Smooth muscle cell (in vitro differentiated cells): ENCODE results near the gene NOVA2. TPM values are rescaled to one million over a fixed set of nuclear protein-coding genes. Genes with fewer than 3 reads are reported as not detected.
A peak's percentile ranks its signal among the peaks of the same experiment; 100 is the strongest.

Experiments used
- DNase-seq: peaks from one replicate; lab custom pipeline; 2025; ENCODE audit not compliant: unreplicated experiment; lab: John Stamatoyannopoulos, UW
- H2AFZ ChIP-seq: fragments of 200-600 bp; sonication (generic); 2 replicates; pipeline ENCODE4 v1.6.0; 2016; ENCODE audit warnings: antibody characterized with exemption, low read depth, mild to moderate bottlenecking
- H3F3A ChIP-seq: fragments of 200-600 bp; sonication (generic); 2 replicates; pipeline ENCODE4 v1.6.0; 2017; ENCODE audit warnings: antibody characterized with exemption, low read depth
- H3K27ac ChIP-seq: fragments of 200-600 bp; sonication (generic); 2 replicates; pipeline ENCODE4 v1.5.1; 2016; ENCODE audit warnings: low read depth, mild to moderate bottlenecking
- H3K27me3 ChIP-seq: fragments of 200-600 bp; sonication (generic); 2 replicates; pipeline ENCODE4 v1.6.1; 2016; ENCODE audit warnings: low read depth, mild to moderate bottlenecking
- H3K36me3 ChIP-seq: fragments of 200-600 bp; sonication (generic); 2 replicates; pipeline ENCODE4 v1.5.1; 2016; ENCODE audit warnings: low read depth
- H3K4me1 ChIP-seq: fragments of 200-600 bp; sonication (generic); 2 replicates; pipeline ENCODE4 v1.5.1; 2016; ENCODE audit warnings: low read depth
- H3K4me2 ChIP-seq: fragments of 200-600 bp; sonication (generic); 2 replicates; pipeline ENCODE4 v1.6.0; 2016; ENCODE audit warnings: mild to moderate bottlenecking
- H3K4me3 ChIP-seq: fragments of 200-600 bp; sonication (generic); 2 replicates; pipeline ENCODE4 v1.5.1; 2016; ENCODE audit warnings: mild to moderate bottlenecking
- H3K79me2 ChIP-seq: fragments of 200-600 bp; sonication (generic); 2 replicates; pipeline ENCODE4 v1.6.0; 2016; ENCODE audit warnings: low read depth, mild to moderate bottlenecking
- H3K9ac ChIP-seq: fragments of 200-600 bp; sonication (generic); 2 replicates; pipeline ENCODE4 v1.6.0; 2016; ENCODE audit warnings: low read depth
- H3K9me3 ChIP-seq: fragments of 200-600 bp; sonication (generic); replicated peaks from 2 replicates; pipeline ENCODE4 v1.5.1; 2016; ENCODE audit warnings: low read depth
- H4K20me1 ChIP-seq: fragments of 200-600 bp; sonication (generic); 2 replicates; pipeline ENCODE4 v1.6.0; 2016; ENCODE audit warnings: low read depth
- WGBS: methylation state at CpG from one replicate; pipeline ENCODE4 v1.1.7; 2016; ENCODE audit warnings: low lambda C conversion rate; 5-methylcytosine and 5-hydroxymethylcytosine counted together
- polyA plus RNA-seq: library from polyadenylated mRNA; unstranded; fragments of >200 nt; fragmentation: Nextera tagmentation; extraction: Ambion mirVana; gene quantifications from 2 replicates; pipeline ENCODE4 v1.2.1, GENCODE V29; 2016
- total RNA-seq: library from RNA; depleted of rRNA; stranded (reverse); fragments of >200 nt; gene quantifications from 2 replicates; pipeline ENCODE4 v1.2.3, GENCODE V29; 2014
- TF ChIP-seq, protein P1 (sequence below): fragments of 200-600 bp; sonication (generic); IDR thresholded peaks from 2 replicates; pipeline ENCODE4 v1.5.1; 2017; ENCODE audit warnings: borderline replicate concordance, mild to moderate bottlenecking, antibody characterized with exemption; ENCODE audit not compliant: insufficient read depth, poor library complexity, severe bottlenecking

Gene NOVA2
- total and polyA plus RNA-seq, 2 experiments from 2014 or later = 0.04 to 0.24 TPM

DNA sequence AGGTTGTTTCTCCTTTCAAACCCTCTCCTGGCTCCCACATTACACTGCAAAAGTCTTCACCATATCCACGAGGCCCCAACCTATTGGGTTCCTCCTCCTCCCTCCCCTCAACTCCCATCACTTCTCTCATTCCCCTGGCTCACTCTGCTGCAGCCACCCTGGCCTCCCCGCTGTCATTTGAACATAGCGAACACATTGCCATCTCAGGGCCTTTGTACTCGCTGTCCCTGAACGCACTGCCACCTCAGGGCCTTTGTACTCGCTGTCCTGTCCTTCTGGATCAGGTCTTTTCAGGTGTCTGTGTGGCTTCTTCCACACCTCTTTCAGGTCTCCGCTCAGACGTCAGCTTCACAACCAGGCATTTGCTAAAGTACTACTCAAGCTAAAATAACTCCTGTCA, 23.3 kb upstream of the NOVA2 start:
- H3K27me3 ChIP-seq = peaks cover 10% of the 10 kb centered on the region
- H3K4me3 ChIP-seq = no peak overlapping the region
- TF ChIP-seq, protein P1, sequence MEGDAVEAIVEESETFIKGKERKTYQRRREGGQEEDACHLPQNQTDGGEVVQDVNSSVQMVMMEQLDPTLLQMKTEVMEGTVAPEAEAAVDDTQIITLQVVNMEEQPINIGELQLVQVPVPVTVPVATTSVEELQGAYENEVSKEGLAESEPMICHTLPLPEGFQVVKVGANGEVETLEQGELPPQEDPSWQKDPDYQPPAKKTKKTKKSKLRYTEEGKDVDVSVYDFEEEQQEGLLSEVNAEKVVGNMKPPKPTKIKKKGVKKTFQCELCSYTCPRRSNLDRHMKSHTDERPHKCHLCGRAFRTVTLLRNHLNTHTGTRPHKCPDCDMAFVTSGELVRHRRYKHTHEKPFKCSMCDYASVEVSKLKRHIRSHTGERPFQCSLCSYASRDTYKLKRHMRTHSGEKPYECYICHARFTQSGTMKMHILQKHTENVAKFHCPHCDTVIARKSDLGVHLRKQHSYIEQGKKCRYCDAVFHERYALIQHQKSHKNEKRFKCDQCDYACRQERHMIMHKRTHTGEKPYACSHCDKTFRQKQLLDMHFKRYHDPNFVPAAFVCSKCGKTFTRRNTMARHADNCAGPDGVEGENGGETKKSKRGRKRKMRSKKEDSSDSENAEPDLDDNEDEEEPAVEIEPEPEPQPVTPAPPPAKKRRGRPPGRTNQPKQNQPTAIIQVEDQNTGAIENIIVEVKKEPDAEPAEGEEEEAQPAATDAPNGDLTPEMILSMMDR = no peak
- H3K27ac ChIP-seq = no peak overlapping the region
- H3K4me1 ChIP-seq = peaks cover 4% of the 10 kb centered on the region
- WGBS = 82% methylated on average over 8 of the region's 8 CpGs
- H3K4me2 ChIP-seq = no peak overlapping the region
- no peaks in the 10 kb centered on the region for H3K9me3 ChIP-seq
- H2AFZ ChIP-seq = no peak overlapping the region
- no peaks in the 10 kb centered on the region for H4K20me1 ChIP-seq
- H3K36me3 ChIP-seq = no peaks in the 10 kb centered on the region
- no peak for DNase-seq
- no peak overlapping the region for H3K9ac ChIP-seq
- no peaks in the 10 kb centered on the region for H3F3A ChIP-seq
- no peaks in the 10 kb centered on the region for H3K79me2 ChIP-seq

DNA sequence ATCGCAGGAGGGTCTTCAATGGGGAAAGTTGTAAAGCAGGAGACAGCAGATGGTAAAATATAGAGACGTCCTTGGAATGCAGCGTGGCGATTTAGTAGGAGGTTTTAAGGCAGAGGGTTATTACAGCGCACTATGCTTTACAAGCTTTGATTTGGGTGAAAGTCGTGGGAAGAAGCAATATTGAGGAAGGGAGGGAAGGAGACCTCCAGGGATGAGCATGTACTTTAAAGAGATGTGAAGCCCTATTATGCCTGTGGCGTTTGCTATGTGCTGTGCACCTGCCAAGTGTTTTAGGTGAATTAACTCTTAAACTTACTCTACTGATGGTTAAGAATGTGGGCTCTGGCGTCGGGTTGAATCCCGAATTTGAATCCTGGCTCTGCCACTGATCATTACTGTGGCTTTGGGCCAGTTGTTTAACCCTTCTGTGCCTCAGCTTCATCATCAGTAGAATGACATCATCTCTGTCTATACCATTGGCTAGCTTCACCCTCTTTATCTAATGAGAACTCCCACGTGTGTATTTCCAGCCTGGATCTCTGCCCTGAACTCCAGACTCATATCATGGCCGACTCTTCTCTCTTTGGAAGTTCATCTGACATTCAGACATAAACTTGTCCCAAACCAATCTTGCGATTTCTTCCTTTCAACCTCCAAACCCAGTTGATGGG, 22.2 kb upstream of the NOVA2 start:
- H3K36me3 ChIP-seq = no peaks in the 10 kb centered on the region
- H3K4me2 ChIP-seq = peak overlapping the region; percentile 90
- H3K27me3 ChIP-seq = peaks cover 10% of the 10 kb centered on the region
- peak overlapping the region; percentile 74 for H3K4me3 ChIP-seq
- H2AFZ ChIP-seq = peak overlapping the region; percentile 86
- no peaks in the 10 kb centered on the region for H3F3A ChIP-seq
- DNase-seq = no peak
- no peaks in the 10 kb centered on the region for H3K9me3 ChIP-seq
- H3K79me2 ChIP-seq = no peaks in the 10 kb centered on the region
- 13% methylated on average over 13 of the region's 13 CpGs for WGBS
- peak overlapping the region; percentile 22 for H3K27ac ChIP-seq
- no peaks in the 10 kb centered on the region for H4K20me1 ChIP-seq
- H3K4me1 ChIP-seq = peaks cover 4% of the 10 kb centered on the region
- TF ChIP-seq, protein P1 = no peak
- H3K9ac ChIP-seq = peak overlapping the region; percentile 73

DNA sequence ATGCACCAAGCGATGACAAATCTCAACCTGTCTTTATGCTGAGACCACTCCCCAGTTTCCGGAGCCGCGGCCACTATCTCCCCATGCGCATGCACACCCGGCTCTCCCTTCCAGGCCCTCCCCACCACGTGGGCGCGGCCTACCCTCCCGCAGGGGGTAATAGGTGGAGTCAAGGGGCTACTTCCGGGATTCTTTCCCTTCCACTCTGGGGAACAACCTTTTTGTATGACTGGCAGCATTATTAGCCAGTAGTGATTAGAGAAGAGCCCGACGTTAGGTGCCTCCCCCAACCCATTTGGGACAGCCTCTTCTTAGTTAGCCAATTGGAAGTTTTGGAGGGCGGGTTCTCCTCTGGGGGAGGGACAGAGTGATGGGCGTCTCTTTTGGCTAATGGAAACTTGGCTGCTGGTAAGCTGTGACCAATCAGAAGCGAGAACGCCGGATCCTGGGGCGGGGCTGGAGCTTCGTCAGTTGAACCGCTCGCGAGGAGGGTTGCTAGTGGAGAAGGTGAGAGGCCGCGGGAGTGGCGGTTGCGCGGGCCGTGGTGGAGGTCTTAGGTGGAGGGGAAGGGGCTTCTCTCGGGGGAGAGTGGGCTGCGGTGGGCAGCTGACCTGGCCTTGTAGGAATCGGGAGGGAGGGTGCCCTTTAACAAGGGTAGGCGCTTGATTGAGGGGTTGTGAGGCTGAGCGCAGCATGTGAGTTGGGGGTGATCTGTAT, 21.5 kb upstream of the NOVA2 start, which contains the start of gene CCDC61:
CCDC61 (plus strand) TSS at position 470 of the 717 bp plus-strand sequence. CDS start 7,552 bp downstream, outside the sequence.
- peak within 1 kb of the TSS; percentile 22 for H3K27ac ChIP-seq
- H3K4me2 ChIP-seq = peak within 1 kb of the TSS; percentile 90
- peak within 1 kb of the TSS; percentile 86 for H2AFZ ChIP-seq
- TF ChIP-seq, protein P1 = no peak
- peak; percentile 81 for DNase-seq
- no peaks in the 10 kb centered on the region for H3K36me3 ChIP-seq
- peaks cover 7% of the 10 kb centered on the region for H3K27me3 ChIP-seq
- H3F3A ChIP-seq = no peaks in the 10 kb centered on the region
- peak within 1 kb of the TSS; percentile 74 for H3K4me3 ChIP-seq
- WGBS = under 1% methylated on average over 32 of the region's 34 CpGs
- H4K20me1 ChIP-seq = no peaks in the 10 kb centered on the region
- no peaks in the 10 kb centered on the region for H3K9me3 ChIP-seq
- H3K4me1 ChIP-seq = peaks cover 4% of the 10 kb centered on the region
- peak within 1 kb of the TSS; percentile 73 for H3K9ac ChIP-seq
- no peaks in the 10 kb centered on the region for H3K79me2 ChIP-seq
